Natural killer cell (primary cell): Measurements from ENCODE around the gene SPPL2C. TPM values are rescaled to one million over a fixed set of nuclear protein-coding genes. Genes with fewer than 3 reads are reported as not detected.
A peak's percentile ranks its signal among the peaks of the same experiment; 100 is the strongest.

Source experiments
- ATAC-seq, 3 donors: fragments of 150-1000 bp in 2 of 3; fragments of 200-7000 bp in 1 of 3; cut with Tn5 transposase; 1 replicate in 1 of 3; 2 replicates in 2 of 3; pipeline ENCODE4 v1.10.0; 2021; ENCODE audit warnings: mild to moderate bottlenecking in 2 of 3, moderate library complexity in 2 of 3
- DNase-seq, 2 donors: peaks; one replicate each; pipeline versions ENCODE4 v3.0.0 to v3.0.0-alpha.2; 2013 to 2021; ENCODE audit warnings: mixed read lengths in 1 of 2
- H3K27ac ChIP-seq: one replicate; pipeline ENCODE4 v1.5.1; 2013; ENCODE audit warnings: mild to moderate bottlenecking, low read length
- H3K27me3 ChIP-seq: one replicate; pipeline ENCODE4 v1.6.1; 2013; ENCODE audit warnings: low read length; ENCODE audit not compliant: control insufficient read depth, insufficient read depth
- H3K36me3 ChIP-seq: one replicate; pipeline ENCODE4 v1.6.1; 2013; ENCODE audit warnings: low read length; ENCODE audit not compliant: control insufficient read depth, insufficient read depth
- H3K4me1 ChIP-seq: one replicate; pipeline ENCODE4 v1.6.1; 2013; ENCODE audit warnings: low read length; ENCODE audit not compliant: control insufficient read depth, insufficient read depth
- H3K4me3 ChIP-seq: one replicate; pipeline ENCODE4 v1.5.1; 2013; ENCODE audit warnings: low read length
- H3K9me3 ChIP-seq: one replicate; pipeline ENCODE4 v1.6.1; 2013; ENCODE audit warnings: low read length; ENCODE audit not compliant: control insufficient read depth, insufficient read depth
- H3K27ac Mint-ChIP-seq, 2 donors: one replicate each; pipeline ENCODE4 v1.8.0; 2022; ENCODE audit warnings: mild to moderate bottlenecking in 2 of 2, mixed read lengths in 2 of 2, moderate library complexity in 1 of 2
- H3K27me3 Mint-ChIP-seq, 2 donors: one replicate each; pipeline ENCODE4 v1.8.0; 2022; ENCODE audit warnings: low read depth in 2 of 2, mixed read lengths in 2 of 2
- H3K36me3 Mint-ChIP-seq: one replicate; pipeline ENCODE4 v1.8.0; 2022; ENCODE audit warnings: mixed read lengths
- H3K4me1 Mint-ChIP-seq, 2 donors: one replicate each; pipeline ENCODE4 v1.8.0; 2022; ENCODE audit warnings: mixed read lengths in 2 of 2
- H3K4me3 Mint-ChIP-seq: one replicate; pipeline ENCODE4 v1.8.0; 2022; ENCODE audit warnings: mild to moderate bottlenecking, moderate library complexity, mixed read lengths
- H3K9me3 Mint-ChIP-seq, 2 donors: one replicate each; pipeline ENCODE4 v1.8.0; 2022; ENCODE audit warnings: mixed read lengths in 2 of 2
- WGBS: methylation state at CpG from one replicate; pipeline ENCODE4 v1.1.7; 2013; ENCODE audit warnings: missing lambda C conversion rate; ENCODE audit not compliant: insufficient coverage; 5-methylcytosine and 5-hydroxymethylcytosine counted together
- intact Hi-C: fragments of 100-400 bp; cut with micrococcal nuclease; formaldehyde crosslinking; loops from one replicate; pipeline ENCODE4 v1.14.2; 2022
- total RNA-seq, 4 donors: library from RNA; stranded (reverse); fragments of 120-200 nt in 1 of 4; gene quantifications; one replicate each; pipeline versions ENCODE4 v1.2.3 to v1.2.4, GENCODE V29; 2013 to 2022
- TF ChIP-seq, protein P1 (sequence below): fragments of 200-600 bp; IDR thresholded peaks from one replicate; pipeline ENCODE4 v1.8.0; 2022; ENCODE audit warnings: antibody characterized with exemption

SPPL2C gene
- total RNA-seq, 3 donors from 2014 or later (not counting 1 experiment from before 2014, with no cell fraction given), result not detected

DNA sequence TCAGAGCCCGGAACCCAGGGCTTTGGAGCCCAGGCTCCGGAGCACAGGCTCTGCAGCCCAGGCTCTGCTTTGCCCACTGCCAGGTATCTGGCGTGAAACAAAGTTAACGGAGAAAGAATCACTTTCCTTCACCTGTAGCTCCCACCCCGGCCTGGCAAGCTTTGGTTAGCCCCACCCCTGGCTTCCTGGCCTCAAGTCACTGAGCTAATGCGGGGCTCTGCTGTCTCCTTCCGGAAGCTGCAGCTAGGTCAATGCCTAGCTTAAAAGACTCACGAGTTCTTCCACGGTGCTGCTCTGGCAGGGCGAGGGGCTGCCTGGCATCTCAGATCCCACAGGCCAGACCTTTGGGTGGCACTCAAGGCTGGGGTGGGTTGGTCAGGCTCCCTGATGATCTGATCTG lies 21.1 kb upstream of the SPPL2C start:
- Mint-ChIP-seq H3K36me3 (no peaks in the 10 kb centered on the region), H3K4me1 (no peaks in the 10 kb centered on the region), H3K27me3 (peaks cover 0 to 2% of the 10 kb centered on the region in 2 donors), H3K9me3 (no peaks in the 10 kb centered on the region), H3K27ac (no peak overlapping the region), H3K4me3 (no peak overlapping the region)
- TF ChIP-seq, protein P1, sequence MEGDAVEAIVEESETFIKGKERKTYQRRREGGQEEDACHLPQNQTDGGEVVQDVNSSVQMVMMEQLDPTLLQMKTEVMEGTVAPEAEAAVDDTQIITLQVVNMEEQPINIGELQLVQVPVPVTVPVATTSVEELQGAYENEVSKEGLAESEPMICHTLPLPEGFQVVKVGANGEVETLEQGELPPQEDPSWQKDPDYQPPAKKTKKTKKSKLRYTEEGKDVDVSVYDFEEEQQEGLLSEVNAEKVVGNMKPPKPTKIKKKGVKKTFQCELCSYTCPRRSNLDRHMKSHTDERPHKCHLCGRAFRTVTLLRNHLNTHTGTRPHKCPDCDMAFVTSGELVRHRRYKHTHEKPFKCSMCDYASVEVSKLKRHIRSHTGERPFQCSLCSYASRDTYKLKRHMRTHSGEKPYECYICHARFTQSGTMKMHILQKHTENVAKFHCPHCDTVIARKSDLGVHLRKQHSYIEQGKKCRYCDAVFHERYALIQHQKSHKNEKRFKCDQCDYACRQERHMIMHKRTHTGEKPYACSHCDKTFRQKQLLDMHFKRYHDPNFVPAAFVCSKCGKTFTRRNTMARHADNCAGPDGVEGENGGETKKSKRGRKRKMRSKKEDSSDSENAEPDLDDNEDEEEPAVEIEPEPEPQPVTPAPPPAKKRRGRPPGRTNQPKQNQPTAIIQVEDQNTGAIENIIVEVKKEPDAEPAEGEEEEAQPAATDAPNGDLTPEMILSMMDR, result no peak
- ATAC-seq (peak in 1 of 3 donors; percentile 21), DNase-seq (peak in 1 of 2 donors; percentile 38)
- H3K36me3 ChIP-seq, result no peaks in the 10 kb centered on the region
- intact Hi-C loops, result no loop called here
- H3K27me3 ChIP-seq, result no peaks in the 10 kb centered on the region
- H3K27ac ChIP-seq, result no peak overlapping the region
- no peaks in the 10 kb centered on the region for H3K9me3 ChIP-seq
- 61% methylated on average over 10 of the region's 10 CpGs for WGBS
- H3K4me3 ChIP-seq, result no peak overlapping the region
- H3K4me1 ChIP-seq, result no peaks in the 10 kb centered on the region

DNA sequence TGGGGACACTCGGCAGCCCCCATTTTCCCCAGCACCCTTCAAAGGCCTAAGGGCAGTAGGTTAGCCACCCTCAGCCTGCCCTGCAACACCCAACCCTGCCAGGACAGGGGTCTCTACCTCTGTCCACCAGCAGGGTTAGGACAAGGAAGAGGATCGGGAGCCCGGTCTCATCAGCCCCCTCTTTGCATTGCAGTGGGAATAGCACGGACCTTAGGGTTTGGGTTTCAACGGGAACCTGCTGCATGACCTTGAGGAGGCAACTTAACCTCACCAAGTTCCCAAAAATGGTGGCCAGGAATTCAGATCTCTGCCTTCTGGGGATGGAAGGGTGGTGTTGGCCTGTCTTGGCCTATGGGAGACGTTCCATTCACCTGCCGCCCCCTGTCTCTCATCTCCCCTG lies 20.2 kb upstream of the SPPL2C start:
- no peak overlapping the region for H3K27ac Mint-ChIP-seq
- Histone ChIP-seq H3K27me3 (no peaks in the 10 kb centered on the region), H3K27ac (no peak overlapping the region), H3K4me3 (no peak overlapping the region), H3K9me3 (no peaks in the 10 kb centered on the region), H3K36me3 (no peaks in the 10 kb centered on the region), H3K4me1 (no peaks in the 10 kb centered on the region)
- DNase-seq (no peak), ATAC-seq (no peak)
- no peak overlapping the region for H3K4me3 Mint-ChIP-seq
- no peaks in the 10 kb centered on the region for H3K9me3 Mint-ChIP-seq
- H3K4me1 Mint-ChIP-seq, result no peaks in the 10 kb centered on the region
- H3K36me3 Mint-ChIP-seq, result no peaks in the 10 kb centered on the region
- intact Hi-C loops, result no loop called here
- TF ChIP-seq, protein P1, result no peak
- peaks cover 0 to 3% of the 10 kb centered on the region in 2 donors for H3K27me3 Mint-ChIP-seq
- WGBS, result 77% methylated on average over 7 of the region's 7 CpGs

GRCh38 chr17:45824901-45825492 lies 19.7 kb upstream of the SPPL2C start:
- Histone ChIP-seq H3K4me1 (no peaks in the 10 kb centered on the region), H3K4me3 (no peak overlapping the region), H3K36me3 (no peaks in the 10 kb centered on the region), H3K27ac (no peak overlapping the region), H3K27me3 (no peaks in the 10 kb centered on the region), H3K9me3 (no peaks in the 10 kb centered on the region)
- DNase-seq (no peak), ATAC-seq (no peak)
- Mint-ChIP-seq H3K4me1 (no peaks in the 10 kb centered on the region), H3K36me3 (no peaks in the 10 kb centered on the region), H3K9me3 (no peaks in the 10 kb centered on the region), H3K27me3 (peaks cover 0 to 3% of the 10 kb centered on the region in 2 donors), H3K27ac (no peak overlapping the region), H3K4me3 (no peak overlapping the region)
- WGBS, result 88% methylated on average over 13 of the region's 13 CpGs
- intact Hi-C loops, result no loop called here
- TF ChIP-seq, protein P1, result no peak

DNA sequence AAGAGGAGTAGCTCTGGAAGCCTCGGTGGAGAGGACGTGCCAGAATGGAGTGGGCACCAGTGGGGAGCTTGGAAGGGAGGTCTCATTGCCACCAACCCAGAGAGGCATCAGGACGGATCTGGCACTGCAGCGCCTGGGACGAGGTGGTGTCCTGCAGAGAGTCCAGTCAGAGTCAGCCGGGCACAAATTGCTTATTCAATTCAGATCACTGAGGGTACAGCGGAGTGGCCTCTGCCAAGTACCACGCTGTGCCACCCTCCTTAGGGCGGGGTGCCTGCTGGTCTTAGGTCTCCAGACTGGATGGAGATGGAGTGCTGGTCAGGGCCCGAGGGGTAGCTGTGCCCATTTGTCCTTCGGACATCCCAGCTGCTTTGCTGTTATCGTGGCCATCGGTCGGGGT lies 18.9 kb upstream of the SPPL2C start:
- peaks cover 0 to 3% of the 10 kb centered on the region in 2 donors for H3K27me3 Mint-ChIP-seq
- ATAC-seq (no peak), DNase-seq (no peak)
- H3K36me3 ChIP-seq, result no peaks in the 10 kb centered on the region
- intact Hi-C loops, result no loop called here
- no peak overlapping the region for H3K27ac ChIP-seq
- no peaks in the 10 kb centered on the region for H3K36me3 Mint-ChIP-seq
- H3K27me3 ChIP-seq, result no peaks in the 10 kb centered on the region
- no peaks in the 10 kb centered on the region for H3K4me1 Mint-ChIP-seq
- H3K9me3 ChIP-seq, result no peaks in the 10 kb centered on the region
- no peaks in the 10 kb centered on the region for H3K9me3 Mint-ChIP-seq
- H3K4me3 Mint-ChIP-seq, result no peak overlapping the region
- 89% methylated on average over 14 of the region's 14 CpGs for WGBS
- H3K27ac Mint-ChIP-seq, result no peak overlapping the region
- TF ChIP-seq, protein P1, result no peak
- no peak overlapping the region for H3K4me3 ChIP-seq
- H3K4me1 ChIP-seq, result no peaks in the 10 kb centered on the region
